Thyroid gland (tissue), 4 donors: Measurements from ENCODE around the gene SCARF2.

Source experiments
- CTCF ChIP-seq, 6 experiments: fragments of 200-600 bp in 3 of 6; fragments of 450-650 bp in 3 of 6; sonication (generic) in 3 of 6; IDR thresholded peaks; one replicate each; pipeline ENCODE4 v1.5.1; 2016 to 2019; ENCODE audit warnings: antibody characterized with exemption in 6 of 6, mild to moderate bottlenecking in 2 of 6, inconsistent platforms in 1 of 6, moderate library complexity in 1 of 6
- POLR2A ChIP-seq, 2 donors: fragments of 450-650 bp; IDR thresholded peaks; one replicate each; pipeline ENCODE4 v1.6.1; 2017; ENCODE audit warnings: antibody characterized with exemption in 2 of 2, mild to moderate bottlenecking in 2 of 2, moderate library complexity in 1 of 2

GRCh38 chr22:20423008-20423905 is 14.4 kb downstream of the SCARF2 start:
- no peak for TF ChIP-seq CTCF (IDR thresholded peaks at IDR 0.05)
- TF ChIP-seq POLR2A (IDR thresholded peaks at IDR 0.05), result no peak
